IMR-90 (cell line): ENCODE data around the gene PRR33. TPM values are rescaled to one million over a fixed set of nuclear protein-coding genes. Genes with fewer than 3 reads are reported as not detected.

ENCODE experiments used
- ATAC-seq: fragments of 200-7000 bp; cut with Tn5 transposase; 2 replicates; pipeline ENCODE4 v1.9.1; 2020; ENCODE audit warnings: low read depth, mild to moderate bottlenecking, moderate library complexity
- BruUV-seq: library from RNA; stranded (reverse); fragments of 400-500 nt; replicated peaks from 2 replicates; lab custom pipeline; 2021; lab: Mats Ljungman, UMichigan
- CTCF ChIA-PET: fragments of 300-600 bp; formaldehyde crosslinking; extraction: SDS; loops from one replicate; lab custom pipeline; 2021; ENCODE audit warnings: antibody characterized with exemption; lab: Yijun Ruan, JAX
- POLR2A ChIA-PET: fragments of 300-600 bp; sonication (Branson Sonifier 250); formaldehyde crosslinking; loops from one replicate; lab custom pipeline; 2022; ENCODE audit warnings: antibody characterized with exemption; ENCODE audit not compliant: unreplicated experiment; lab: Charles Lee
- DNase-seq: peaks from one replicate; pipeline ENCODE4 v3.0.0; 2013
- H2AFZ ChIP-seq: replicated peaks from 2 replicates; pipeline ENCODE3; 2013; ENCODE audit warnings: low read length, mild to moderate bottlenecking; ENCODE audit not compliant: poor library complexity
- H2AK5ac ChIP-seq: 2 replicates; pipeline ENCODE4 v1.6.1; 2013; ENCODE audit warnings: low read depth, low read length, inconsistent platforms
- H2AK9ac ChIP-seq: replicated peaks from 2 replicates; pipeline ENCODE3; 2013; ENCODE audit warnings: mild to moderate bottlenecking, low read depth, low read length, moderate library complexity; ENCODE audit not compliant: poor library complexity
- H2BK120ac ChIP-seq: 2 replicates; pipeline ENCODE4 v1.6.1; 2013; ENCODE audit warnings: low read depth, low read length, inconsistent platforms
- H2BK15ac ChIP-seq: 3 replicates; pipeline ENCODE4 v1.6.1; 2013; ENCODE audit warnings: low read depth, low read length, inconsistent platforms
- H2BK20ac ChIP-seq: 2 replicates; pipeline ENCODE4 v1.6.1; 2013; ENCODE audit warnings: low read depth, mild to moderate bottlenecking, inconsistent platforms, low read length, moderate library complexity
- H2BK5ac ChIP-seq: 2 replicates; pipeline ENCODE4 v1.6.1; 2013; ENCODE audit warnings: mild to moderate bottlenecking, low read depth, low read length, inconsistent platforms; ENCODE audit not compliant: poor library complexity, severe bottlenecking
- H3K14ac ChIP-seq: replicated peaks from 2 replicates; pipeline ENCODE4 v1.6.1; 2013; ENCODE audit warnings: low read depth, low read length, inconsistent platforms
- H3K18ac ChIP-seq: 2 replicates; pipeline ENCODE4 v1.6.1; 2013; ENCODE audit warnings: low read depth, low read length, control low read depth
- H3K23ac ChIP-seq: 2 replicates; pipeline ENCODE4 v1.6.1; 2013; ENCODE audit warnings: low read depth, low read length, inconsistent platforms
- H3K27ac ChIP-seq: 2 replicates; pipeline ENCODE4 v1.5.1; 2013; ENCODE audit warnings: mild to moderate bottlenecking, control low read depth, low read length; ENCODE audit not compliant: insufficient read depth
- H3K27me3 ChIP-seq: 2 replicates; pipeline ENCODE4 v1.6.1; 2013; ENCODE audit warnings: low read length; ENCODE audit not compliant: control insufficient read depth, insufficient read depth
- H3K36me3 ChIP-seq: 2 replicates; pipeline ENCODE4 v1.6.1; 2013; ENCODE audit warnings: low read length, mixed read lengths; ENCODE audit not compliant: control insufficient read depth, insufficient read depth
- H3K4ac ChIP-seq: 2 replicates; pipeline ENCODE4 v1.6.1; 2013; ENCODE audit warnings: low read depth, low read length, inconsistent platforms
- H3K4me1 ChIP-seq: 2 replicates; pipeline ENCODE4 v1.6.1; 2013; ENCODE audit warnings: low read length, mixed read lengths; ENCODE audit not compliant: control insufficient read depth, insufficient read depth
- H3K4me2 ChIP-seq: 2 replicates; pipeline ENCODE4 v1.6.1; 2013; ENCODE audit warnings: low read depth, mild to moderate bottlenecking, control low read depth, low read length, moderate library complexity
- H3K4me3 ChIP-seq: 2 replicates; pipeline ENCODE4 v1.5.1; 2013; ENCODE audit warnings: low read depth, mild to moderate bottlenecking, control low read depth, low read length, moderate library complexity; ENCODE audit not compliant: insufficient read depth
- H3K56ac ChIP-seq: 2 replicates; pipeline ENCODE4 v1.6.1; 2013; ENCODE audit warnings: low read length, inconsistent platforms; ENCODE audit not compliant: insufficient read depth; ENCODE audit errors: extremely low read depth
- H3K79me1 ChIP-seq, 2 experiments: 2 replicates each; pipeline ENCODE4 v1.6.1; 2013; ENCODE audit warnings: low read length in 2 of 2, inconsistent platforms in 1 of 2, low read depth in 1 of 2
- H3K9ac ChIP-seq: 2 replicates; pipeline ENCODE4 v1.6.1; 2013; ENCODE audit warnings: low read depth, low read length, control low read depth
- H3K9me1 ChIP-seq: 2 replicates; pipeline ENCODE4 v1.6.1; 2013; ENCODE audit warnings: low read length, inconsistent platforms; ENCODE audit not compliant: insufficient read depth
- H3K9me3 ChIP-seq: 2 replicates; pipeline ENCODE4 v1.6.1; 2013; ENCODE audit warnings: low read length; ENCODE audit not compliant: control insufficient read depth, insufficient read depth
- H4K20me1 ChIP-seq: 2 replicates; pipeline ENCODE4 v1.6.1; 2013; ENCODE audit warnings: low read length, inconsistent platforms; ENCODE audit not compliant: insufficient read depth
- H4K5ac ChIP-seq: 2 replicates; pipeline ENCODE4 v1.6.1; 2013; ENCODE audit warnings: mild to moderate bottlenecking, low read depth, low read length, control low read depth
- H4K8ac ChIP-seq, 2 experiments: 2 replicates each; pipeline ENCODE4 v1.6.1; 2013; ENCODE audit warnings: low read depth in 2 of 2, low read length in 2 of 2, control low read depth in 1 of 2, inconsistent platforms in 1 of 2
- H4K91ac ChIP-seq: 2 replicates; pipeline ENCODE4 v1.6.1; 2013; ENCODE audit warnings: low read depth, low read length, inconsistent platforms; ENCODE audit not compliant: insufficient read depth
- CHD1 ChIP-seq: IDR thresholded peaks from 2 replicates; pipeline ENCODE4 v1.6.1; 2012; ENCODE audit warnings: low read depth, low read length, improper control_type of control experiment
- MAZ ChIP-seq: IDR thresholded peaks from 2 replicates; pipeline ENCODE4 v1.6.1; 2012; ENCODE audit warnings: low read depth, mild to moderate bottlenecking, low read length, improper control_type of control experiment, moderate library complexity, borderline replicate concordance
- WGBS, 2 experiments: methylation state at CpG; one replicate each; pipeline versions ENCODE4 v1.1.5 to v1.1.7; 2013; ENCODE audit warnings: missing lambda C conversion rate in 2 of 2; ENCODE audit not compliant: insufficient read length in 1 of 2; ENCODE audit errors: extremely low coverage in 2 of 2; 5-methylcytosine and 5-hydroxymethylcytosine counted together
- dilution Hi-C: fragments of 300-500 bp; cut with HindIII; formaldehyde crosslinking; loops from one replicate; pipeline ENCODE4 v1.14.3; 2018; ENCODE audit warnings: low sequenced_read_pairs; ENCODE audit not compliant: unreplicated experiment
- in situ Hi-C: fragments of 300-500 bp; cut with MboI; formaldehyde crosslinking; loops from 3 replicates; pipeline ENCODE4 v1.14.3; 2019; ENCODE audit warnings: low sequenced_read_pairs, inconsistent platforms, mixed read lengths
- intact Hi-C: fragments of 100-400 bp; cut with micrococcal nuclease; formaldehyde crosslinking; loops from 2 replicates; pipeline ENCODE4 v1.10.0; 2022
- polyA plus RNA-seq, 3 experiments: library from polyadenylated mRNA; depleted of rRNA; stranded (reverse); fragments of >200 nt; gene quantifications; 2 replicates each; pipeline ENCODE4 v1.2.3, GENCODE V29; 2012; ENCODE audit warnings: low replicate concordance in 1 of 3
- total RNA-seq: library from RNA; depleted of rRNA; stranded (reverse); fragments of >200 nt; gene quantifications from 2 replicates; pipeline ENCODE4 v1.2.3, GENCODE V29; 2012
- TF ChIP-seq, protein P1 (sequence below): fragments of 150-350 bp; IDR thresholded peaks from 2 replicates; pipeline ENCODE4 v1.6.1; 2016; ENCODE audit warnings: low read depth, mild to moderate bottlenecking, low read length, moderate library complexity, borderline replicate concordance

PRR33 gene
- total and polyA plus RNA-seq, 2 of the 4 experiments (the other 2 are of a cell fraction): not detected

- H2AK9ac ChIP-seq: peak overlapping the region; percentile 70
- H3K27ac ChIP-seq: no peak overlapping the region
- no peak for DNase-seq
- H3K9me3 ChIP-seq: no peaks in the 10 kb centered on the region
- H3K14ac ChIP-seq: no peak overlapping the region
- no peak overlapping the region for H2AK5ac ChIP-seq
- H4K20me1 ChIP-seq: no peaks in the 10 kb centered on the region
- no peak for TF ChIP-seq MAZ
- no peak for TF ChIP-seq CHD1
- TF ChIP-seq, protein P1, sequence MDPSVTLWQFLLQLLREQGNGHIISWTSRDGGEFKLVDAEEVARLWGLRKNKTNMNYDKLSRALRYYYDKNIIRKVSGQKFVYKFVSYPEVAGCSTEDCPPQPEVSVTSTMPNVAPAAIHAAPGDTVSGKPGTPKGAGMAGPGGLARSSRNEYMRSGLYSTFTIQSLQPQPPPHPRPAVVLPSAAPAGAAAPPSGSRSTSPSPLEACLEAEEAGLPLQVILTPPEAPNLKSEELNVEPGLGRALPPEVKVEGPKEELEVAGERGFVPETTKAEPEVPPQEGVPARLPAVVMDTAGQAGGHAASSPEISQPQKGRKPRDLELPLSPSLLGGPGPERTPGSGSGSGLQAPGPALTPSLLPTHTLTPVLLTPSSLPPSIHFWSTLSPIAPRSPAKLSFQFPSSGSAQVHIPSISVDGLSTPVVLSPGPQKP: no peak
- H4K91ac ChIP-seq: no peak overlapping the region
- in situ Hi-C loops: no loop called here
- H2BK5ac ChIP-seq: no peak overlapping the region
- H3K23ac ChIP-seq: no peak overlapping the region
- no peak overlapping the region for H2BK20ac ChIP-seq
- no peak for ATAC-seq
- ChIA-PET CTCF (no interaction called here), POLR2A (no interaction called here)
- H2AFZ ChIP-seq: no peak overlapping the region
- 81% methylated on average over 4 of the region's 35 CpGs; no CpG with 5 or more reads in 1 of the 2 experiments for WGBS, 2 experiments
- peaks cover 8% of the 10 kb centered on the region; the same call in 1 of the 2 replicates for H3K27me3 ChIP-seq
- H3K4ac ChIP-seq: no peak overlapping the region
- dilution Hi-C loops: no loop called here
- no peaks in the 10 kb centered on the region for H3K79me1 ChIP-seq
- no peak overlapping the region for H3K9ac ChIP-seq
- H3K56ac ChIP-seq: no peak overlapping the region
- no peak overlapping the region for H3K18ac ChIP-seq
- no peak overlapping the region for H3K4me2 ChIP-seq
- no peak overlapping the region for H2BK15ac ChIP-seq
- no peak overlapping the region for H2BK120ac ChIP-seq
- H3K4me3 ChIP-seq: no peak overlapping the region
- intact Hi-C loops: no loop called here
- H3K4me1 ChIP-seq: no peaks in the 10 kb centered on the region
- no peaks in the 10 kb centered on the region for H3K36me3 ChIP-seq
- no peak overlapping the region for H4K8ac ChIP-seq
- BruUV-seq: no TSS peak
- H3K9me1 ChIP-seq: peaks cover 3% of the 10 kb centered on the region; the same call in 1 of the 2 replicates
- no peak overlapping the region for H4K5ac ChIP-seq
These were observed 46.1 kb upstream of the PRR33 start for GRCh38 chr11:1937616-1938342.
